Astrocyte (in vitro differentiated cells and primary cell): ENCODE data around the gene CDS2. TPM values are rescaled to one million over a fixed set of nuclear protein-coding genes. Genes with fewer than 3 reads are reported as not detected.

Experiments used
- DNase-seq: peaks from one replicate; pipeline ENCODE4 v3.0.0-alpha.2; 2010; ENCODE audit warnings: low read depth
- FAIRE-seq: peaks from 2 replicates; lab custom pipeline; 2011; peaks lifted over from hg19 to GRCh38; lab: Jason Lieb, UNC
- H2AFZ ChIP-seq: 2 replicates; pipeline ENCODE4 v1.6.0; 2012; ENCODE audit warnings: low read depth, low read length, inconsistent platforms
- H3K27ac ChIP-seq: 2 replicates; pipeline ENCODE4 v1.5.1; 2011; ENCODE audit warnings: low read depth, low read length, inconsistent platforms
- H3K27me3 ChIP-seq: 2 replicates; pipeline ENCODE4 v1.6.0; 2011; ENCODE audit warnings: low read length, inconsistent platforms; ENCODE audit not compliant: insufficient read depth
- H3K36me3 ChIP-seq: 2 replicates; pipeline ENCODE4 v1.5.1; 2011; ENCODE audit warnings: low read length, inconsistent platforms; ENCODE audit not compliant: insufficient read depth
- H3K4me1 ChIP-seq: 2 replicates; pipeline ENCODE4 v1.5.1; 2011; ENCODE audit warnings: low read length, inconsistent platforms; ENCODE audit not compliant: insufficient read depth
- H3K4me2 ChIP-seq: 2 replicates; pipeline ENCODE4 v1.6.0; 2012; ENCODE audit warnings: low read length, inconsistent platforms
- H3K4me3 ChIP-seq: 2 replicates; pipeline ENCODE4 v1.5.1; 2011; ENCODE audit warnings: low read depth, mild to moderate bottlenecking, low read length, inconsistent platforms; ENCODE audit not compliant: insufficient read depth
- H3K79me2 ChIP-seq: 2 replicates; pipeline ENCODE4 v1.6.0; 2012; ENCODE audit warnings: mild to moderate bottlenecking, low read length, inconsistent platforms; ENCODE audit not compliant: insufficient read depth
- H3K9ac ChIP-seq: 2 replicates; pipeline ENCODE4 v1.6.0; 2012; ENCODE audit warnings: mild to moderate bottlenecking, low read length, inconsistent platforms
- H3K9me3 ChIP-seq: 2 replicates; pipeline ENCODE4 v1.5.1; 2012; ENCODE audit warnings: low read depth, mild to moderate bottlenecking, low read length, inconsistent platforms; ENCODE audit not compliant: insufficient read depth
- H4K20me1 ChIP-seq: 2 replicates; pipeline ENCODE4 v1.6.0; 2012; ENCODE audit warnings: low read length, inconsistent platforms; ENCODE audit not compliant: insufficient read depth
- H3K27ac Mint-ChIP-seq: one replicate; pipeline ENCODE4 v1.8.0; 2021; ENCODE audit warnings: mild to moderate bottlenecking, mixed read lengths; ENCODE audit not compliant: unreplicated experiment
- H3K27me3 Mint-ChIP-seq: one replicate; pipeline ENCODE4 v1.8.0; 2021; ENCODE audit warnings: low read depth, mixed read lengths; ENCODE audit not compliant: unreplicated experiment
- H3K36me3 Mint-ChIP-seq: one replicate; pipeline ENCODE4 v1.8.0; 2021; ENCODE audit warnings: low read depth, mixed read lengths; ENCODE audit not compliant: unreplicated experiment
- H3K4me1 Mint-ChIP-seq: one replicate; pipeline ENCODE4 v1.8.0; 2021; ENCODE audit warnings: low read depth, mixed read lengths; ENCODE audit not compliant: unreplicated experiment
- H3K4me3 Mint-ChIP-seq: one replicate; pipeline ENCODE4 v1.8.0; 2021; ENCODE audit warnings: mild to moderate bottlenecking, moderate library complexity, mixed read lengths; ENCODE audit not compliant: unreplicated experiment
- H3K9me3 Mint-ChIP-seq: one replicate; pipeline ENCODE4 v1.8.0; 2021; ENCODE audit warnings: mild to moderate bottlenecking, mixed read lengths; ENCODE audit not compliant: unreplicated experiment
- CTCF ChIP-seq: IDR thresholded peaks from 2 replicates; pipeline ENCODE4 v1.5.1; 2011; ENCODE audit warnings: low read depth, mild to moderate bottlenecking, inconsistent platforms, low read length, moderate library complexity; ENCODE audit not compliant: insufficient read depth
- EZH2 ChIP-seq: IDR thresholded peaks from 2 replicates; pipeline ENCODE4 v1.6.1; 2012; ENCODE audit warnings: mild to moderate bottlenecking, low read length, inconsistent platforms; ENCODE audit not compliant: insufficient read depth
- total RNA-seq: library from RNA; stranded (reverse); gene quantifications from 2 replicates; pipeline ENCODE4 v1.2.1, GENCODE V29; 2021

Gene CDS2
- total RNA-seq, 1 donor from 2014 or later: 53.9 TPM

- no peak overlapping the region for H3K9ac ChIP-seq
- FAIRE-seq: no peak
- no peaks in the 10 kb centered on the region for H3K9me3 ChIP-seq
- no peak overlapping the region for H3K27ac ChIP-seq
- no peaks in the 10 kb centered on the region for H3K79me2 ChIP-seq
- H4K20me1 ChIP-seq: no peaks in the 10 kb centered on the region
- Mint-ChIP-seq H3K4me1 (peaks cover 12% of the 10 kb centered on the region), H3K27ac (no peak overlapping the region), H3K4me3 (no peak overlapping the region), H3K36me3 (no peaks in the 10 kb centered on the region), H3K9me3 (no peaks in the 10 kb centered on the region), H3K27me3 (no peaks in the 10 kb centered on the region)
- no peak overlapping the region for H3K4me3 ChIP-seq
- no peaks in the 10 kb centered on the region for H3K27me3 ChIP-seq
- H3K4me2 ChIP-seq: no peak overlapping the region
- DNase-seq: no peak
- TF ChIP-seq CTCF: no peak
- TF ChIP-seq EZH2: no peak
- H2AFZ ChIP-seq: no peak overlapping the region
- H3K4me1 ChIP-seq: peaks cover 8% of the 10 kb centered on the region
- H3K36me3 ChIP-seq: peaks cover 3% of the 10 kb centered on the region
These were observed 66.0 kb downstream of the CDS2 start for GRCh38 chr20:5192570-5193431.

GRCh38 chr20:5195655-5196054 lies 68.8 kb downstream of the CDS2 start:
- no peak overlapping the region for H3K4me3 Mint-ChIP-seq
- no peak for TF ChIP-seq EZH2
- no peak for TF ChIP-seq CTCF
- Histone ChIP-seq H3K79me2 (no peaks in the 10 kb centered on the region), H3K4me1 (peaks cover 8% of the 10 kb centered on the region), H3K4me3 (no peak overlapping the region), H3K36me3 (no peaks in the 10 kb centered on the region), H3K27ac (no peak overlapping the region), H3K27me3 (no peaks in the 10 kb centered on the region), H3K9ac (no peak overlapping the region), H3K9me3 (no peaks in the 10 kb centered on the region), H3K4me2 (no peak overlapping the region), H4K20me1 (no peaks in the 10 kb centered on the region), H2AFZ (no peak overlapping the region)
- no peaks in the 10 kb centered on the region for H3K9me3 Mint-ChIP-seq
- H3K27me3 Mint-ChIP-seq: no peaks in the 10 kb centered on the region
- peaks cover 7% of the 10 kb centered on the region for H3K36me3 Mint-ChIP-seq
- H3K27ac Mint-ChIP-seq: peak overlapping the region; percentile 34
- peaks cover 12% of the 10 kb centered on the region for H3K4me1 Mint-ChIP-seq
- FAIRE-seq: no peak
- DNase-seq: peak; percentile 49

- Histone ChIP-seq H3K79me2 (no peaks in the 10 kb centered on the region), H3K27ac (no peak overlapping the region), H3K9me3 (no peaks in the 10 kb centered on the region), H3K4me3 (no peak overlapping the region), H3K4me1 (peaks cover 8% of the 10 kb centered on the region), H3K36me3 (no peaks in the 10 kb centered on the region), H3K4me2 (no peak overlapping the region), H4K20me1 (no peaks in the 10 kb centered on the region), H3K9ac (no peak overlapping the region), H3K27me3 (no peaks in the 10 kb centered on the region), H2AFZ (no peak overlapping the region)
- no peaks in the 10 kb centered on the region for H3K27me3 Mint-ChIP-seq
- no peak overlapping the region for H3K27ac Mint-ChIP-seq
- H3K36me3 Mint-ChIP-seq: peaks cover 7% of the 10 kb centered on the region
- no peak for TF ChIP-seq CTCF
- TF ChIP-seq EZH2: no peak
- FAIRE-seq (no peak), DNase-seq (no peak)
- peaks cover 12% of the 10 kb centered on the region for H3K4me1 Mint-ChIP-seq
- H3K9me3 Mint-ChIP-seq: no peaks in the 10 kb centered on the region
- H3K4me3 Mint-ChIP-seq: no peak overlapping the region
These were observed 69.3 kb downstream of the CDS2 start for GRCh38 chr20:5196149-5196548.
